ENCODE data around the gene MACROD2.
"Not testable (repeated sequence)": the region's sequence is repeated elsewhere in the genome, so short reads cannot be mapped to it uniquely, and the experiment has no call there.

MACROD2 gene

DNA sequence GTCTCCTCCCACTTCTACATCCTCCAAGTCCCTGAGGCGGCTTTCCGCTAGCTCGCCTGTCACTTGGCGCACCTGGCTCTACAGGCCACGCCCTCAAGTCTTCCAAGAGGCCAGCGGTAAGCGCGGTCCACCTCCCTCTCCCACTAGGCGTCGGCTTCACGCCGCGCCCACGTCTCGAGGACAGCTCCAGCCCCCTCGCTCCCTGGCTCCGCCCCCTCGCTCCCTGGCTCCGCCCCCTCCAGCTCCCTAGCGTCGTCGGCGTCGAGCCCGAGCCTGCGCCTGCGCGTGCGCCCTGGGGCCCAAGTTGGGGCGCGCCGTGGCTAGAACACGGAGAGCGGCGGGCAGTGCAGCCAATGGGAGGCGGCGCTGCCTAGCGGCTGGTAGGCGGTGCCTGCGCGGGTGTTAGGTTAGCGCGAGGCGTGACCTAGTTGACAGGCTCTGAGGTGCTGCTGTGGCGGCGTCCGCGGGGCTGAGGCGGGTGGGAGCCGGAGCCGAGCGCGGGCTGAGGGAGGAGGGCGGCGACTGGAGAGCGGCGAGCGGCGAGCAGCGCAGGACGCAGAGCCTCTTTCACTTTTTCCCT is at the start of gene MACROD2:
TSS of gene MACROD2 (plus strand) at position 431 of the 580 bp plus-strand sequence.
- in situ Hi-C loops (cut with MboI; ENCODE audit: low sequenced_read_pairs): no loop called here

DNA sequence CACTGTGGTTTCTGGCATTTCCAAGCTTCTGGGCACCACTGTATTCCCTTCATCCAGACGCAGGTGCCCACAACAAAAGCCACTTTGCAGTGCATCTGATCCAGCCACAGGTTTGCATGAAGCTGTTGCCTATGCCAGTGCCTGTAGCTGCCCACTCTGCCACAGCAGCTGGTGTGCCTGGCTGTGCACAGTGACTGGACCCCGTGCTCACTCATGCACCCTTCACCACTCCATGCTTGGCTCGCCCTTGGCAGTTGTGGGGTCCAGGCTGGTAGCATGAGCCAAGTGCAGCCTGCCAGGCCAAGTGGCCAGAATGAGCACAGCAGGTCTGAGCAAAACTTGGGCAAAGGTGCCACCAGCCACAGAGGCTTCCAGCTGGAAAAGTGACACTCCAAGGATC is 47.6 kb upstream of the MACROD2 start:
- in situ Hi-C loops (cut with MboI; ENCODE audit: low sequenced_read_pairs): no loop called here

DNA sequence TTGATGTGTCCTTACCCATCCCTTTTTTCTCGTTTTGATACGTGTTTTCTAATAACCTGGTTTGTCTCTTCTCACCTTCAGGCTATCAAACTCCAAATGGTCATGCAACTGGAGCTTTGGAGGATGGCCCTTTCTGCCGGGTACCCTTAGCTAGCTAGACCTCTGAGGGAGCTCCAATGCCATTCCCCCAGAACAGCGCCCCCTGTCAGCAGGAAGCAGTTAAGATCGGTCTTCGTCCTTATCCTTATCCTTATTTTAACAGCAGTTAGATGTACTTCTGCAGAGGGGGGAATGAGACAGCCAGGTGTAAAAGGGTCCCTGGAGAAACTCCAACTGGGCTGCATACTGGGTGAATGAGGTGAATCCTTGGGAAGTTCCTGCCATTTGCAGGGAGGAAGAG is 42.1 kb upstream of the MACROD2 start:
- in situ Hi-C loops (cut with MboI; ENCODE audit: low sequenced_read_pairs): no loop called here

DNA sequence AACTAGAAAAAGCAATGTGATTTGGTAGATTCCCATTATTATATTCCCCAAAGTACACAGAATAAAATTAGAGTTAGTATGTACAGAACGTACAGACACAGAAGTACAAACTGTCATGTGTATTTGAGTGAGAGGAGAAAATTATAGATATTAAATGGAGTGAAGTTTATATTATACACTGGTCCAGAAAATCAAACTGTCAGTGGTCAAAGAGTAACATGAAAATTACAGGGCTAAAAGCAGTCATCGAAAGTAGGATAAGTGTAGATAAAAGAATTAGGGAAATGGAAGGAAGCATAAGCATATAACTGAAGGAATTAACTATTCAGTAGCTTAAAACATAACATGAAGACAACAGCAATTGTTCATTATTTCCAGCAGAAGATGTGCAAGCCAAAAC is 35.2 kb upstream of the MACROD2 start:
- in situ Hi-C loops (cut with MboI; ENCODE audit: low sequenced_read_pairs): no loop called here

DNA sequence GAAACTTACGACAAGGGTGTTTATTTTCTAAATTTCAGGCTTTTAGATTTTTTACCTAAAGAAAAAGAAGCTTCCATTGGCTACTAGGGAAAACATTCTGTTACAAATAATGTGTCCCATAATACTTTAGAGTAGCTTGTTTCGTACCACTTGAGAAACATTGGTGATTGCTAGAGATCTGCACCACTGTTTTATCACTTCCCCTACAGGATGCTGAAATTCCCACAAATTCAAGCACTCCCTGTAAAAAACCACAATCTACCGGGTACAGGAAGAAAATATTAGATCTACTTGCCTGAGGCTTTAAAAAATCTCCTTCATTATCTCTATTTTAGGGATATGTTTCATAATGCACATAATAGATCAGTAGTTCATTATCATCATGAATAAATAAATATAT is 34.8 kb upstream of the MACROD2 start:
- in situ Hi-C loops (cut with MboI; ENCODE audit: low sequenced_read_pairs): no loop called here

DNA sequence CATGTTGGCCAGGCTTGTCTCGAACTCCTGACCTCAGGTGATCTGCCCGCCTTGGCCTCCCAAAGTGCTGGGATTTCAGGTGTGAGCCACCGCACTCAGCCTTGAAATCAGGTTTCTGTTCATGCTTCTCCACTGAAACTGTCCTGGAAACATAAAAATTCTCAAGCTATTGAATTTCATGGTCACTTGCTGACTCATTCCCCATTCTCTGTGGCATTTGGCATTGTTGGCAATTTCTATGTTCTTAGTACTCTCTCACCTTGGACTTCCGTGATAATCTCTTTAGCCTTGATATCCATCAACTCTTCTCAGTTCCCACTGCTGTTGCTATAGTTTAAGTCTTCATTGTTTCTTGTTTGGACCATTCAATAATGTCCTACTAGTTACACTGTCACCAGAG is 11.1 kb upstream of the MACROD2 start:
- in situ Hi-C loops (cut with MboI; ENCODE audit: low sequenced_read_pairs): no loop called here

DNA sequence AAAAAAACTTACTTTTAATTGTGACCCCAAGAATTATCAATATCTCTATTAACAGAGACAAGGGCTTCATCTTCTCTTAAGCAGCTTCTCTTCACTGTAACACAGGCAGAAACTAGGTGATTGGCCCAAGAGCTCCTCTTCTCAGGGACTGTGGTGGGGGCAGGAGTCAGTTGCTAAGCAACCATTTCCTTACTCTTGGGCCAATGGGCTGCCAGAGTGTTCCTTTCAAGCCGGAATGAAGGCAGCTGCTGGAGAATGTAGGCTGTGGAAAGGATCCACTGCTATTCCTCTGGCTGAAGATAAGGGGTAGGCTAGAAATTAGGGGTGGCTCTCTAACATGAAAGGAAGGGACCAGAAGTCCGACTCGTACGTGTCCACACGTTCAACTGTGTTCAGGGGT is 4.9 kb upstream of the MACROD2 start, which contains the start of gene SEL1L2:
TSS of gene SEL1L2 (minus strand) at position 150 of the 400 bp plus-strand sequence. CDS start at position 70, 80 bp downstream.
- in situ Hi-C loops (cut with MboI; ENCODE audit: low sequenced_read_pairs): no loop called here

DNA sequence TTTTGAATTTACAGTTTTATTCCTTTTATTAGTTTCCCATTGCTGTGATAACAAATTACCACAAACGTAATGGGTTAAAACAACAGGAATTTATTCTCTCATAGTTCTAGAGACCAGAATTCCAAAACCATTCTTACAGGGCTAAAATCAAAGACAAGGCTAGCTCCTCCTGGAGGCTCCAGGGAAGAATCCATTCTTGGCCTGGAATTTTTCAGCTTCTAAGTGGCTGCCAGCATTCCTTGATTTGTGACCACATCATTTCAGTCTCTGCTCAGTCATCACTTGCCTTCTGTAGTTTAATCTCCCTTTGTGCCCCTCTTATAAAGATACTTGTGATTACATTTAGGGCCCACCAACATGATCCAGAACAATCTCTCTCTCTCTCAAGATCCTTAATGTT is 4.0 kb upstream of the MACROD2 start:
- in situ Hi-C loops (cut with MboI; ENCODE audit: low sequenced_read_pairs): no loop called here

DNA sequence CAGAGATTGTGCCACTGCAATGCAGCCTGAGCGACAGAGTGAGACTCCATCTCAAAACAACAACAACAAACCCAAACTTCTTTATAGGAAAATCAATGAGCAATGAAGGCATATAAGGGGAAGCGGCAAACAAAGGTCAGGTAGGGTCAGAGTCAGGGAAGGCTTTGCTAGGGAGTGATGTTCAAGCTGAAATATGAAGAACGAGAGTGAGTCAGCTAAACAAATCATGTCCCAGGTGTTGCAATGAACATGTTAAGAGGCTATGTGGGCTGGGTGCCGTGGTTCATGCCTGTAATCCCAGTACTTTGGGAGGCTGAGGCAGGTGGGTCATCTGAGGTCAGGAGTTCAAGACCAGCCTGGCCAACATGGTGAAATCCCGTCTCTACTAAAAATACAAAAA is 3.4 kb upstream of the MACROD2 start:
- in situ Hi-C loops (cut with MboI; ENCODE audit: low sequenced_read_pairs): not testable (repeated sequence)

DNA sequence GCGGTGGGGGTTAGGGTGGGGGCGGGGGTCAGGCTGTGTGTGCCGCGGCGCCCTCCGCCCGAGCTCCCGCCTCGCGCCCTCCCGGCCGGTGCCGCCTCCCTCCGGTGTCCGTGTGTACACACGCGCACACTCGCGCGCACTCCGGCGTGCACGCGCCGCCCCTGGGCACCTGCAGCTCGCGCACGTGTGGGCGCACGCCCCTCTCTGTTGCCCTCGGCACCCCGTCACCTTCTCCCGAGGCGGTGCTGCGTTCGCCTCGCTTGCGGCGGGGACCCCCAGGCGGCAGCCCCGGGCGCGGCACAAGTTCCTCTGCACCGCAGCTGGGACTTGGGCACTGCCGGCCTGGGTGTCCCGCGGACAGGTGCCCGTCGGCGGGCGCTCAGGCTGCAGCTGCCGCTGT is 525 bp downstream of the MACROD2 start:
- in situ Hi-C loops (cut with MboI; ENCODE audit: low sequenced_read_pairs): no loop called here

DNA sequence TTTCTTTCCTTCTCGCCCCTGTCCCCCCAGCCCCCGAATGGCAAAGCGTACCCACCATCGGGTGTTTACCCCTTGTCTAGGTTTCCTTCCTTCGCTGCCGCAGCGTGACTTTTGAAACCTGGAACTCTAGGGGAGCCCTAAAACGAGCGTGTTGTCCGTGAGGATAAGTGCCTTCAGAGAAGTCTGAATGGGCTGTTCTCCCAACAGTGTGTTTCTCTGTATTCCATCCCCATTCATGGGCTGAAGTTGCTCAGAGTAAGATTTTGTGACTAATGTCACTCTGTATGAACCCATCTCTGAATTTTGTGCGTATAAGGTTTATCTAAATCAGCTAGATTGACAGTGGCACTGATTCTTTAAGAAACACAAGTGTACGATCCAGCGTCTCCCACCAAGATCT is 949 bp downstream of the MACROD2 start:
- in situ Hi-C loops (cut with MboI; ENCODE audit: low sequenced_read_pairs): no loop called here

DNA sequence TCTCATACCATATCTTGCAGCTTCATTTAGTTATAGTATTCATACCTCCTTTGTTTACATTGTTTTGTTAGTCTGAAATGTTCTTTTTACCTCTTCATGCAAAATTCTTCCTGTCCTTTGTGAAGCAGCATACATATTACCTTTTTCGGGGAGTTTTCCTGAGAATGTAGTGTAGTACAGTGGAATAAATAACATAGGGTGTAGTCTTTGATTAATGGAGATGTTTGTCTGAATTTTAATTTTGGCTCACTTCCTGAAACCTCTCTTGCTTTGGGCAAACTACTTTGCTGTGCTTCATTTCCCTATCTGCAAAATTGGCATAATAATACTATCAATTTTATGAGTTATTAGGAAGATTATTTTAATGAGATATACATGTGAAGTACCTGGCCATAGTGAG is 5.6 kb downstream of the MACROD2 start:
- in situ Hi-C loops (cut with MboI; ENCODE audit: low sequenced_read_pairs): no loop called here

DNA sequence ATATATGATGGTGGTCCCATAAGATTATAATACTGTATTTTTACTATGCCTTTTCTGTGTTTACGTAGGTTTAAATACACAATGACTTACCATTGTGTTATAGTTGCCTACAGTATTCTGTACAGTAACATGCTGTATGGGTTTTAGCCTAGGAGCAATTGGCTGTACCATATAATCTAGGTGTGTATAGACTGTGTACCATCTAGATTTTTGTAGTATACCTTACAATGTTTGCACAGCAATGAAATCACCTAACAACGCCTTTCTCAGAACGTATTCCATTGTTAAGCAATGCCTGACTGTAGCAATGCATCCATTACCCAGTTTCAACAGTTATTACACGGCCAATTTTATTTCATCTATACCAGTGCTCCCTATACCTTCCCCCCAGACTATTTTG is 10.7 kb downstream of the MACROD2 start:
- in situ Hi-C loops (cut with MboI; ENCODE audit: low sequenced_read_pairs): no loop called here

DNA sequence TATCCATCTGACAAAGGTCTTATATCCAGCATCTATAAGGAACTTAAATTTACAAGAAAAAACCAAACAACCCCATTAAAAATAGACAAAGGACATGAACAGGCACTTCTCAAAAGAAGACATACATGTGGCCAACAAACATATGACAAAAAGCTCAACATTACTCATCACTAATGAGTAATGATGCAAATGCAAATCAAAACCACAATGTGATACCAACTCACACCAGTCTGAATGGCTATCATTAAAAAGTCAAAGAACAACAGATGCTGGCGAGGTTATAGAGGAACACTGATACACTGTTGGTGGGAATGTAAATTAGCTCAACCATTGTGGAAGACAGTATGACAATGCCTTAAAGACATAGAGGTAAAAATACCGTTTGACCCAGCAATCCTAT is 13.9 kb downstream of the MACROD2 start:
- in situ Hi-C loops (cut with MboI; ENCODE audit: low sequenced_read_pairs): no loop called here

DNA sequence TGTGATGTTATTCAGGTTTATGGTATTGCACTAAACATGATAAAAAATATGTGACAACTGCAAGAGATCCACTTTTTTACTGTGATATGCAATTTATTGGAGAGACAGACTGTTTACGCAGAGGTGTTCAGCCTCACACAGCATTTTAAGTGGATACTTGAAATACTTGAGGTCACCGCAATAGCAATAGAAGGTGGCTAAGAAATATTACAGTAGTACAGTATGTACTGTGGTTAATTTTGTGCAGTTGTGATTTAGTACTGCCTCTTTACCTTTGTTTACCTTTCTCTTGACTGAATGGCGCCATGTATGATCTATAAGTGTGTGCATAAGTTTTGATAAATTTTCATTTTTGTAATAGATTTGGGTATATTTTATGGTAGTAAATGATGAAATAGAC is 17.4 kb downstream of the MACROD2 start:
- in situ Hi-C loops (cut with MboI; ENCODE audit: low sequenced_read_pairs): no loop called here

DNA sequence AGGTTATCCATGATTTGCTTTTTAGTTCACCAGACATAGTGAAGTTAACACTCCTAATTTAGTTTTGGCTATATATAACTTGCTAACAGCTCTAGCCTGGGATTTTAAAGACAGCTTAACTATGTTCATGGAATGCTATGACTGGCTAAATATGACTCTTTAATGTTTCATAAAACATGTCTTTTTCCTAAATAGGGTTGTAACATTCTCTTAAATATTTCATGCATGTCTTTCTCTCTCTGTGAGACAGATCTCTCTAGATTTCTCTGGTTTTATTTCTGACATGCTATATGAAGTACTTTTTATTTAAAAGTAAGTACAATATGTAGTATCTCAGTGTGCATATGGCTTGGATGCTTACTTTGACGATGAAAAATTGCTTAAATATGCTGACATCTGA is 35.7 kb downstream of the MACROD2 start:
- in situ Hi-C loops (cut with MboI; ENCODE audit: low sequenced_read_pairs): no loop called here

DNA sequence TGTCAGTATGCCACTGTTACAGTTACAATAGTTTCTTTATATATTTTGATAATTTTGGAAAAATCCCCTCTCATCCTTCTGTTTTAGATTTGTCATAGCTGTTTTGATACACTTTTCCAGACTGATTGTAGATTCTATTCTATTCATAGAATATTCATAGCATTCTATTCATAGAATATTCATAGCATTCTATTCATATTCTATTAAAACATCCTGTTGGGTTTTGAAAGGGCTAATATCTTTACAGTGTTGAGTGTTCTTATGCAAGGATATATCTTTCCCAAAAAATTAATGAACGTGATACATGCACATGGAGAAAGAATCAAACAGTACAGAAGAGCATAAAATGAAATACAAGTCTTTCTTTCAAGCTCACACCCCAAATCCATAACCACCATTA is 38.0 kb downstream of the MACROD2 start:
- in situ Hi-C loops (cut with MboI; ENCODE audit: low sequenced_read_pairs): no loop called here

DNA sequence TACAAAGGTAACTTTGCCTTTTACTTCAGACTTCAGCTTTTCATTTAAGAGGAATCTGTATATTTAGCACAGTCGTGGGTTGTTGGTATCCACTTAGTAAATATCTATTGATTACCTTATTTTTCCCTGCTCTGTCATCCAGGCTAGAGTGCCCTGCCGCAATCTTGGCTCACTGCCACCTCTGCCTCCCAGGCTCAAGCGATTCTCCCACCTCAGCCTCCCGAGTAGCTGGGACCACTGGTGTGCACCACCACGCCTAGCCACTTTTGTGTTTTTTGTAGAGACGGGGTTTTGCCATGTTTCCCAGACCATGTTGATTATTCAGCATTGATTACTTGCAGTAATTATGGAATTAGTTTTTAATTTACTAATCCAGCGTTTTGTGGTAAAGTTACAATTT is 41.3 kb downstream of the MACROD2 start:
- in situ Hi-C loops (cut with MboI; ENCODE audit: low sequenced_read_pairs): no loop called here

DNA sequence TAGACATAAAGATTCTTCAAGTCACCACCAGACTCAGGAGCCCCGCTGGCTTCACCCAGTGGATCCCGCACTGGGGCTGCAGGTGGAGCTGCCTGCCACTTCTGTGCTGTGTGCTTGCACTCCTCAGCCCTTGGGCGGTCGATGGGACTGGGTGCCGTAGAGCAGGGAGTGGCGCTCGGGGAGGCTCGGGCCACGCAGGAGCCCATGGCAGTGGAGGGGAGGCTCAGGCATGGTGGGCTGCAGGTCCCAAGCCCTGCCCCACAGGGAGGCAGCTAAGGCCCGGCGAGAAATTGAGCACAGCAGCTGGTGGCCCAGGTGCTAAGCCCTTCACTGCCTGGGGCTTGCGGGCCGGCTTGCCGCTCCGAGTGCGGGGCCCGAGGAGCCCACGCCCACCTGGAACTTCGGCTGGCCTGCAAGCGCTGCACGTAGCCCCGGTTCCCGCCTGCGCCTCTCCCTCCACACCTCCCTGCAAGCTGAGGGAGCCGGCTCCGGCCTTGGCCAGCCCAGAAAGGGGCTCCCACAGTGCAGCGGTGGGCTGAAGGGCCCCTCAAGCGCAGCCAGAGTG is 49.5 kb downstream of the MACROD2 start:
- in situ Hi-C loops (cut with MboI; ENCODE audit: low sequenced_read_pairs): not testable (repeated sequence)

DNA sequence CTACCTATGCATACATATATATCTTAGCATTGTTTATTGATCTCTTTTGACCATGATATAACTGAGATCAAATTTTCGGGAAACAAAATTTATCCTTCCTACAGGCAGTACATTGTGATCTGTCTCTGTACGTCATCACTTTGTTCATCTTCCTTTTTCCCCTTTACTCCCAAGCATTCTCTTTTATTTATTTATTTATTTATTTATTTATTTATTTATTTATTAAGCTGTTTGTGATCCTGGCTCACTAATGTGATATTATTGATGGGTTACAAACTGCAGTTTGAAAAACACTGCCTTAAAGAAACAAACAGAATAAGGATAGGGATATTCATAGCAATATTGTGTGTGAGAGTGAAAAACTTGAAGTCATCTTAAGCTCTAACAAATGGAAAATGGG is 51.2 kb downstream of the MACROD2 start:
- in situ Hi-C loops (cut with MboI; ENCODE audit: low sequenced_read_pairs): no loop called here

DNA sequence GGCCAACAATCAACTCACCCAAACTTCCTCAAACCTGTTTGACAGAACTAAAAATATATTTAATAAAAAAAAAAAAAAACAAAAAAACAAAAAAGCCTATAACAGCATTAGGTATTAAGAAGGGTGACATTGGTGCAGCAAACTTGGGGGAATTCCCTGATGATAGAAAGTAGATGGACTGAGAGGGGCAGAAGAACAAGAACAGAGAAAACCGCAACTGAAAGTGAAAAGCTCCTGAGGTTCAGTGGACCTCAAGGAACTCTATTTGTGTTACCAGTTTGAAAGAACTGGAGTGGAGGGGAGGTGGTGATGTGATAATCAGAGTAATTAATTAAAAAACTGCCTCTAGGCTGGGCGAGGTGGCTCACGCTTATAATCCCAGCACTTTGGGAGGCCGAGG is 53.8 kb downstream of the MACROD2 start:
- in situ Hi-C loops (cut with MboI; ENCODE audit: low sequenced_read_pairs): no loop called here

DNA sequence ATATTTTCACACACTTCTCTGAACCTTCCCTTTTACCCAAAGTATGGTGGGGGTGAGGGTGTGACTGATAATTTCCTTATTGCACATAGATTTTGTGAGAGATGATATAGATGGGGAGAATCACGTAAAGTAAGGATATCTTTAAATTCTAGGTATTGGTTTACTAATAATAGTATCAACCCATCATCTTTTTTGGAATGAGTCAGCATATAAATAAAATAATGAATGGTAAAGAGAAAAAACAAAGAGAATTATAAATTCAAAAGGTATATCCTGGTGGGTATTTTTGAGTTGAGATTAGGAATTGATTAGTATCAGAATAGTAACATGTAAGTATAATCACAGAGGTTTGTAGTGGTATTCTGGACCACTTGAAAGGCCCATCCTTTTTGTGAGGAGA is 56.1 kb downstream of the MACROD2 start:
- in situ Hi-C loops (cut with MboI; ENCODE audit: low sequenced_read_pairs): loop anchor here (25.0 kb wide), 1 partner anchor 239 kb away; no protein-coding TSS in a partner anchor

DNA sequence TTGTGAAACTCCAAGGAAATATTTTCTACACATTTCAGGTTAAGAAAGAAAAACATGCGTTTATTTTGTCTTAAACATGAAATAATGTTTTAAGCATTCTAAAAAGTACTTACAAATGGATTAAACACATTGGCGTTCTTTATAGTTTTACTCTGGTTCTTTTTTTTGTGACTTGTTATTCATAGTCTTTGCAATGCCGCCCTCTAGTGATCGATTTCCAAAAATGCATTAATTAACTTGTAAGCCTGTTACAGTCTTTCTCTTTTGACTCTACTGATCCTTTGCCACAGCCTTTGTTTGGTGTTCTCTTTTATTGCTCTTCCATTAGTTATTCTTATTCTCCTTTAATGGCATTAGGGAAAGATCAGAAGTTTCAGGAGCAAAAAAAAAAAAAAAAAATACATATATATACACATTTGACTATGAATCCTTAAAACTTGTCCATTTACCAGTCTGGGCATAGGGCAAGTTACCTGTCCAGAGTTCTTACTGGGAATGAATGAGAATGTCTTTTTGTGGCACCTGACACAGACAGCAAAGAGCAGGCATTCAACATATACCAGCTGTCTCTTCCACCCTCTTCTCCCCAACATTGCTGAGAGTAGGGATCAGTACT is 59.9 kb downstream of the MACROD2 start:
- in situ Hi-C loops (cut with MboI; ENCODE audit: low sequenced_read_pairs): loop anchor here (25.0 kb wide), 1 partner anchor 243 kb away; no protein-coding TSS in a partner anchor
